Embryonic facial prominence (tissue), 1 donor: ENCODE data around the gene PSD2.

Experiments used
- DNase-seq: peaks from one replicate; pipeline ENCODE4 v3.0.0-alpha.2; 2016; ENCODE audit errors: extremely low spot score

PSD2 gene

DNA sequence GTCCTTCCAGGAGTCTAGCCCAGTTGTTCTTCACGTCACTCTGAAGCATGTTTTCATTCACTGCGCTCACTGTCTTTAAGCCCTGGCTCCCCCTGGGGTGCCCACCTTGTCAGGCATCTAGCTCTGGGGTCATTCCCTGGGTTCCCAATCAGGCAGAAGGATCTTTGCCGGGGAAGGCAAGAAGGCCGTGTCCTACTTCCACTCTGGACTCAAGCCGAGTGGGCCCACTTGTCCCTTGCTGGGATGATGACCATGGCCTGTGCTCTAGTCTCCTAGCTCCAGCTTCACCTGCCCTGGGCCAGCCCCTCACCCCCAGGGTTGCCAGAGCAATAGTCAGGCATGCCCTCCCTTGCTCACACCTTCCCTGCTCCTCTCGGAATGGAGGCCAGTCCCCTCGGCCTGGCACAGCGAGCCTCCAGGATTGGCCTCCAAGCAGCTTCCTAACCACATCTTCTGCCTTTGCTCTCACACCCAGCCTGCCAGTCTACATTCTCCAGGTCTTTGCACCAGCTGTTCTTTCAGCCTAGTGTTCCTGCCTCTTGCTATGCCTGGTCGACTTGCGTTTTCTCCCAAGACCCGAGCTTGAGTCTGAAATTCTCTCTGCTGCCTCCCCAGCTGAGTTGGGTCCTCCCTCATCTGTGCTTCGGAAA lies 32.2 kb upstream of the PSD2 start:
- DNase-seq, result no peak

DNA sequence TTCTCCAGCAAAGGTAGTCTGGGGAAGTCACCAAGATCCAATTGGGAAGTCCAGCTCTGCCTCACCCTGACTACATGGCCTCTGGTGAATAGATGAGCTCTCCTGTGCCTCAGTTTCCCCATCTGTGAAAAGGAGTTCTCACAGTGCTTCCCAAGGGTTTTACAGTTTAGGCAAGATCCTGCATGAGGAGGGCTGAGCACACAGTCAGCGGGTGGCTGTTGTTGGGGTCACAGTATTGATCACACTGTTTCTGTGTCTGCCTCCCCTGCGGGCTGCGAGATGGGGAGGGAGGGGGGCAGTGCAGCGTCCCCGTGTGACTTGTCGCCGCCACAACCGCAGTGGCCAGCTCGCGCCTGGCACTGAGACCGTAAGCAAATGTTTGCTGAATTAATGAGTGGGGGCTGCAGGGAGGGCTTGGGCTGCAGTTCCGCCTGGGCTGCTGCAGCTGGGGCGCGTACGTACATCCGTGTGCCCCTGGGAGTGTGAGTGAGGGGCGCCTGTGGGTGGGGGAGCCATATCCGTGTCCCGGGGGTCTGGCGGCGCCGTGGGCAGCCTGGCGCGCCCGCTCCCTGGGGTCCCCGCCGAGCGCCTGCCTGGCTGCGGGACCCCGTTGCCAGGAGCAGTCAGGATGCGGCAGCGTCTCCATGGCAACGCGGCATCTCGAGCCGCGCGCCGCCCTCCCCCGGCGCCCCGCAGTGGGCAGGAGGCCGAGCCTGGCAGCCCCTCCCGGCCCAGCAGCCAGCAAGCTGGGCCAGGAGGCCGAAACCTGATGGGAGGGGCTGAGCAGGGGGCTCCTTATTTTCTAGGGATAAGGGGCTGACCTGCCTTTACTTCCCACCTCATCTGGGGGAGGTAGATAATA lies 31.4 kb upstream of the PSD2 start:
- DNase-seq, result no peak

DNA sequence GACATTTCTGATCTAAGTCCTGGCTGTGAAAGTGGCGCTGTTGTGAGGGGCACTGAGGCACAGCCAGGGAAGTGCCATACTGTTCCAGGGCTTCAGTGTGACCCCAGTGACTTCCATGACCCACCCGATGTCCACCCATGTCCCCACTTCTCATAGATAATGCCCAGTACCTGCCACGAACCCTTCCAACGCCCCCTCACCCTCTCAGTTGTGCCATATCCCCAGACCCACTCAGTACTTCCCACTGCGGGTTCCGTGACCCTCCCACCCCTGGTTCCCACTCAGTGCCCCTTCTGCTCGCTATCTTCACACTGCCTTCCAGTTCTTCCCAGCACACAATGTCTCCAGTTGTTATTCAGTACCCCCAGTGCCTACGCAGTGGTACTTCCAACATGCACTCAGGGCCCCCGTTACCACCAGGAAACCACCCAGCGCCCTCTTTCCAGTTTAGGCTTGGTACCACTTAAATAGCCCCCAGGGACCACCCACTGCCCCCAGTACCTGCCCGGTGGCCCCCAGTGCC lies 30.7 kb upstream of the PSD2 start:
- DNase-seq, result no peak

DNA sequence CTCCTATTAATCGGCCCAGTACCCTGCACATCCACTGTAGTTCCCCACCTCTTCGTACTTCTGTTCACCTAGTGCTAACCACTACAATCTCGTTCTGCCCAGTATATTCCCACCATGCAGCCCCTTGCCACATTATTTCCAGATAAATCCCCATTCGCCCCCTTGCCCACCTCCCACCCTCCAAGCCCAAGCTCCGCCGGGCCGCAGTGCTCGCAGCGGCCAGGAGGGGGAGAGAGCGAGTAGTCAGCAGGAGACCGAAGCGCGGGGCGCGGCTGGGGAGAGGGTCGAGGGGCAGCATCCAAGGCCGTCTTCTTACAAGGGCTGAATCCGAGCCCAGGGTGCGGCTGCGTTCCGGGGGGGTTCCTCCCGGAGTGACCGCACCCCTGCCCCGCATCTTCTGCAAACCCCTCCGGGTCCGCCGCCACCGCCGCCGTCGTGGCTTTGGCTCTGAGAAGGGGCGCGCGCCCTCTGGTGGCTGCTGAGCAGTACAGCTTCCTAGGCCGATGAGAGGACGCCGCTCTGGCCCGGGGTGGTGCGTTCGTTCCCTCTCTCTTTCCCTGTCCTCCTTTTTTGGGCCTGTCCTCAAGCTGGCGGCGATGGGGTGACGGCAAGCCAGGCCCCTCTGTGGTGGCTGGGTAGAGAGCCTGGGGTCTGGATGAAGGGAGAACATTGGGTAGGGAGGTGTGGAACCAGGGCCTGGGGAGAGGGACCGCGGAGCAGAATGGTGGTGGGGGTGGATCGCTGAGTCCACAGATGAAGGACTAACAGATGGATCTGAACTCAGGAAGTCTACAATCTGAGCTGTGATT lies 30.0 kb upstream of the PSD2 start:
- DNase-seq, result peak; percentile 55

DNA sequence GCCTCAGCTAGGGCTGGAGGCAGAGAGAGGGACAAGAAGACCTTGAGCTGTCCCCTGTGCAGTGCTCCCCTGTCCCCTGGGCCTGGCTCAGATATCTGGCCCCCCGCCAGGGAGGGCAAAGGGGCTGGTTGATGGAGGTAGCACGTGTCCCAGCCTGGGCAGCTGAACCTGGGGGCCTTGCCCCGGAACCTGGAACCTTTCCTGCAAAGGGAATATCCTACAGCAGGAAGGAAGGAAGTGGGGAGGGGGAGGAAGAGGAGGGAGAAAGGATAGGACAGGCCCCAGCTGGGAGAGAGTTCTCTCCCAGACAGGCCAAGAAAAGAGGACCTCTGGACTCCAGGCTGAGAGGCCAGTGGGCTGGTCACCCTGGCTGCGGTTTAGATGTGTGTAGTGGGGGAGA lies 27.6 kb upstream of the PSD2 start:
- no peak for DNase-seq

DNA sequence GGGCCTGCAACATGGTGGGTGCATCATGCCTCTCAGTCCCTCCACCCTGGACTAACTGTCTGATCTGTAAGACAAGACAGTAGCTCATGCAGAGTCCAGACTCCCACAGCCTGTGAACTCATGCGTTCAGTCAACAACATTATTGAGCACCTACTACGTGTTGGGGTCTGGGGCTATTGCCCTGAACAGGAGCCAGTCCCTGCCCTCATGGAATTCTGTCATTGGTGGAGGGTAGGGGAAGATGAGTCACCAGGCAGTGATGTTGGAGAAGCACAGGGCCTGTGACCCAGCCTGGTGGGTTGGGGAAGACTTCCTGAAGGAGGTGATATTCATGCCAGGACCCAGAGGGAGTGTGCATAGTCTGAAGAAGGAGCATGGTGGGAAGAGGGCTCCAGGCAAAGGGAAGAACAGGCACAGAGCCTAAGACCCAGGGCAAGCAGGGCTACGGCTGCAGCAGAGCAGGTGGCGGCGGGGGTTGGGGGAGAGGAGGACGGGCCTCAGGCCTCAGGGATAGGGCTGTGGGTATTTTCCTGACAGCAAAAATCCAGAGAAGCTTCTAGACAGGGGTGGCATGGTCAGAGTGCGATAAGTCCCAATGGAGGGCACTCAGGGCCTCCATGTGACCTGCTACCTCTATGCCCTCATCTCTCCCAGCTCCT lies 26.7 kb upstream of the PSD2 start:
- DNase-seq, result no peak

DNA sequence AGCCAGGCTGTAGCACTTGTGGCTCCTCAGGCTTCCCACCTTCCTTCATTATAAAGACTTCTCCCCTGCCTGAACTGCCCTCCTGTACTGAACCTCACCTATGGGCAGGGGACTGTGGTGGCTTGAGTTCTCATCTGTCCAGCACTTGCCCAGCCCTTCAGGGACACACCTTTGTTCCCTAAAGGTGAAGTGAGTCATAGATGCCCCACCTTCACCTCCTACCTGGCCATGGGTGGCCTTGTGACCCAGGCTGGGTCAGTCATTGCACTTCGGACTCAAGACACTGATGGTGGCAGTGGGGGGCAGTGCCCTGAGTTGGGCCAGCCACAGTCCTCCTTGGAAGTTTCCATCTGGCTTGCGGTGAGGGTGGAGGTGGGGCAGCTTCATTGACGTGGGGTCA lies 26.1 kb upstream of the PSD2 start:
- DNase-seq, result no peak

DNA sequence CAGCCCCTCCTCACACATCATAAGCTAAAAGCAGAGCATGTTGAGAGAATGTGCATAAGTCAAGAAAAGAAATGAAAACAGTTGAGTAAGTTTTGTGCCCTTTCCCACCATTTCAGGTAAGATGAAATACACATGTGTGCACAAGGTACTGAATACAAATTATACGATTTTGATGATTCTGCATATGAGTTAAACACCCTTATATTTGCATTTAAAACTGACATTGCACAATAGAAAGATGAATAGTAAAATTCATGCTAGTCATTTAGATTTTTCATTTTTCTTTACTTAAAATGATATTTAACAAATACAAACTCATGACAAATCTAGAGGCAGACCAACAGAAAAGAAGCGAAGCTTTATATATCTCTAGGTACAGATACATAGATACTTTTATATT lies 24.9 kb upstream of the PSD2 start:
- DNase-seq, result no peak

DNA sequence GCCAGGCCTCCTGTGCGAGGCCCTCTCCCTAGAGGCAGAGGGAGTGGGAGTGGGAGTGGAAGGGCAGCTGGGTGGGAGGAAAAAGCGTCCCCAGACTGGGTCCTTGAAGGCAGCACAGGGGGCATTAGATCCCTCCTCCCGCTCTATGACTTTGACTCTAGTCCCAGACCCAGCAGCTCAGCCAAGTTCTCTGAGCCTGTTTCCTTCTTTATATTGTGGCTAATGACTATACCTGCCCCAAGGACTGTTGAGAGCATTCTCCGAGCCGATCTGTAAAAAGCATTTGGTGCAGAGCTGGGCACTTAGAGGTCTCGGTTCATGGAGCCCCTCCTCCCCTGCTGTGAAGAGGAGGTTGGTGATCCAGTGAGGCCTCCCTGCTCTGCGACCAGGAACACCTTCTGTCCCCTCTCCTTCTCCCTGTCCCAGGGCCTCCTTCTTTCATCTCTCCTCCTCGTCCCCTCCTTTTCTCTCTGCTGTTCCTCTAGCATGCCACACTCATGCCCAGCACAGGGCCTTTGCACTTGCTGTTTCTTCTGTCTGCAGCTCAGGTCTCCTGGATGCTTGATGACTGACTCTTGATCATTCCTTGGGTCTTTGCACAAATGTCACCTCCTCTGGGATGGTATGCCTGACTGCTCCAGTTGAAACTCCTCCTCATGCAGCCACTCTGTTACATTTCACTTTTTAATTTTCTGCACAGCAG lies 23.4 kb upstream of the PSD2 start:
- no peak for DNase-seq

DNA sequence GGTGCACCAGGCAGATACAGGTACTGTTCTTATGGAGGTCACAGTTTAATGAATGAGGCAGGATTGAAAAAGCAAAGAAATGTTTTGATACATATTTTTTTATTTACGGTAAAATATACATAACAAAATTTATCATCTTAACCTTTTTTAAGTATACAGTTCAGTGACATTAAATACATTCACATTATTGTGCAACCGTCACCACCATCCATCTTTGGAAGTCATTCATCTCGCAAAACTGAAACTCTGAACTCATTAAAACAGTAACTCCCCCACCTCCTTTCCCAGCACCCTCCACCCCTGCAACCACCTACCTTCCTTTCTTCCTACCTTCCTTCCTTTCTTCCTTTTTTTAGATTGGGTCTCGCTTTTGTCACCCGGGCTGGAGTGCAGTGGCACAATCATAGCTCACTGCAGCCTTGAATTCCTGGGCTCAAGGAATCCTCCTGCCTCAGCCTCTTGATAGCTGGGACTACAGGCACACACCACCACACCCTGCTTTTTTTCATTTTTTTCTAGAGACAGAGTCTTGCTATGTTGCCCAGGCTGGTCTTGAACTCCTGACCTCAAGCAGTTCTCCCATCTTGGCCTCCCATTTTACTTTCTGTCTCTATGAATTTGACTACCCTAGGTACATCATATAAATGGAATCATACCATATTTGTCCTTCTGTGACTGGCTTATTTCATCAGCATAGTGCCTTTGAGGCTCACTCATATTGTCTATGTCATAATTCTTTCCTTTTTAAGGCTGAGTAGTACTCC lies 22.5 kb upstream of the PSD2 start:
- DNase-seq, result no peak

DNA sequence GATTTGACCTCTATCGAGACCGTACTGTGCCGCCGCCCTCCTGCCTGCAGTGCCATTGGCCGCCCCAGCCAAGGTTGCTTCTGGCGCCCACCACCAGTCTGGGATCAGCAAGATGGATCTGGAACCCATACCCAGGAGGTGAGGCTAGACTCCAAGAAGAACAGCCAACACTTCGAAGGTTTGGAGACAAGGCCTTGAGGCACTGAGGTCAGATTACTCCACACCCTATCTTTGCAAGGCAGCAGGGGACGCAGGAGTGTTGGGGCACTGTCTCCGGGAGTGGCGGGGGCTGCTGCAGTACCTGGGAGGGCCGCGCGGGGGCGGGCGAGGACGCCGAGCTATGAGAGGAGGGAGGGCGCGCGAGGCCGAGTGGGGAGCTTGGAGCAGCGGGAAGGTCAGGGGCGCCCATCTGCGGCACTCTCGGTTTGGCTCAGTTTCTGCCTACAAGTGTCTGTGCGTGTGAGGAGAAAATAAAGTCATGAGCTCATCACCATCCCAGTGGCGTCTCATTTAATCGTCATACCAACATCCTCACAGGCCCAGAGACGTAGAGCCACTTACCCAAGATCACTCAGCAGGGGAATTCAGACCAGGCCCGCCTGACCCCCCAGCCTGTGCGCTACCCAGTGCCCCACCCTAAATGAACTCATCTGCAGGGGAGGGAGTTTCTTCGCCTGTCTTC lies 20.5 kb upstream of the PSD2 start:
- DNase-seq, result no peak

DNA sequence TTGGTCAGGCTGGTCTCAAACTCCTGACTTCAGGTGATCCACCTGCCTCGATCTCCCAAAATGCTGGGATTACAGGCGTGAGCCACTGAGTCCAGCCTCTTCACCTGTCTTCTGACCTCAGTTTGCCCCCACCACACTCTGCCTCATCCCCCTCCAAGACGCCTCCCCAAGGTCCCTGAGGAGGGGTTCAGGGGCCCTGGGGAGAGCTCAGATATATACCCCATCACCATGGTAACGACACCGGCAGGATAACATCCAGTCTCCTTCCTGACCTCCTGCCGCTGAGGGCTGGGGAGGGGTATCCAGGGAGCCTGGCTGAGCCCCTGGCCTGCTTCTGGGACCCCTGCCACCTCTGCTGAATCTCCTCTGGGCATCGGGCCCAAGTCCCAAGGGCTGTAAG lies 19.7 kb upstream of the PSD2 start:
- no peak for DNase-seq

DNA sequence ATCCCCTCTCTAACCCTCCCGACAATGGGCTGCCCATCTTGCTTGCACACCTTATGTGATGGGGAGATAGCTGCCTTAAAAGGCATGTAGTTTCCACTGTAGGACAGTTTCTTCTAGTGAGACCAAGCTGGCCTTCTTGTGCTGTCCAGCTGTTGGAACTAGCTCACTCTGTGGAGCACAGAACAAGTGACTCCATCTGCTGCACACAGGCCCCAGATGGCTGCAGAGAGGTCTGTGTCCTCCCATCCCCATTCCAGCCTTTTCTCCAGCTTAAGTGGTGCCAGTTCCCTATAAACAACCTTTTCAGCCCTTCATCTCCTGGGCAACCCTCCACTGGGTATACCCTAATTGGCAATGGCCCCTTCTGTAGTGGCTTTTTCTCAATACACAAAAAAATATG lies 18.7 kb upstream of the PSD2 start:
- DNase-seq, result no peak

DNA sequence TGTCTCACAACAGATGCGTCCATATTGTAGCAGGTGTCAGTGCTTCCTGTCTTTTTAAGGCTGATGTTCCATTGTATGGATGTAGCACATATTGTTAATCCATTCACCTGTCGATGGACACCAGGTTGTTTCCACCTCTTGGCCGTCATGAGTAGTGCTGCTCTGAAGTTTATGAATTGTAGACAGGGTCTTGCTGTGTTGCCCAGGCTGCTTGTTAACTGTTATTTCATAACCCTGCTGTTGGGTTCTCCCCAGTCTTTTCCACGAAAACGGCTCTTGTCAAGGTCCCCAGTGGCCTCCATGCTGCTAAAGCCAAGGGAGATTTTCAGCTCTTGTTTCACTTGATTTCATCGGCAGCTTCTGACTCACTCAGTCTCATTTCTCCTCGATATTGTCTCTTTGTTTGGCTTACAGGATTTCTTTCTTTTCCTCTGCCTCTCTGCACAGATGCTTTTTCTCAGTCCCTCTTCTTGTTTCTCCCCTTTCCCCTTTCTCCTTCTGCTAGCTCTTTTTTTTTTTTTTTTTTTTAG lies 12.1 kb upstream of the PSD2 start:
- DNase-seq, result no peak

DNA sequence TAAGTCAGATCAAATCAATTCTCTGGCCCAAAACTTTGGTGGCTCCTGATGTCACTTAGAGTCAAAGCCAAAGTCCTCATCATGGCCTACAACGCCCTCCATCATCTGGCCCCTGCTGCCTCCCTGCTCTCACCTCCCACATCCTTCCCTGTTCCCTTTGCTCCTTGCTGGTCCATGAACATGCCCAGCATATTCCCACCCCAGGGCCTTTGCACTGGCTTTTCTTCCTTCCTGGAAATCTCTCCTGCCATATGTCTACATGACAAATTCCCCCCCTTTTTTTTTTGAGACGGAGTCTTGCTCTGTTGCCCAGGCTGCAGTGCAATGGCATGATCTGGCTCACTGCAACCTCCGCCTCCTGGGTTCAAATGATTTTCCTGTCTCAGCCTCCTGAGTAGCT lies 11.1 kb upstream of the PSD2 start:
- DNase-seq, result no peak

DNA sequence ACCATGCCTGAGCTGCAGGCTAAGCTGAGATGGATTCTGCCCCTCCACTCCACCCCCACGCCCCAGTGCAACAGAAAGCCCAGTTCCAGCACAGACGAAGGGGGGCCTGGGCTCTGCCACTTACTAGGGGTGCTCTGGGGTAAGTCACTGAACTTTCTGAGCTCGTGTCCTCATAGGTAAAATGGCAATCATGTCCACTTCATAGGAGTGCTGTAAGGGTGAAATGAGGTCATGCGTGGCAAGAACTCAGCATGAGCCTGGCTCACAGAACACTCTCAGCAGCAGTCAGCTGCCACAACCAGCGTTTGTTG lies 8.4 kb upstream of the PSD2 start:
- DNase-seq, result no peak

DNA sequence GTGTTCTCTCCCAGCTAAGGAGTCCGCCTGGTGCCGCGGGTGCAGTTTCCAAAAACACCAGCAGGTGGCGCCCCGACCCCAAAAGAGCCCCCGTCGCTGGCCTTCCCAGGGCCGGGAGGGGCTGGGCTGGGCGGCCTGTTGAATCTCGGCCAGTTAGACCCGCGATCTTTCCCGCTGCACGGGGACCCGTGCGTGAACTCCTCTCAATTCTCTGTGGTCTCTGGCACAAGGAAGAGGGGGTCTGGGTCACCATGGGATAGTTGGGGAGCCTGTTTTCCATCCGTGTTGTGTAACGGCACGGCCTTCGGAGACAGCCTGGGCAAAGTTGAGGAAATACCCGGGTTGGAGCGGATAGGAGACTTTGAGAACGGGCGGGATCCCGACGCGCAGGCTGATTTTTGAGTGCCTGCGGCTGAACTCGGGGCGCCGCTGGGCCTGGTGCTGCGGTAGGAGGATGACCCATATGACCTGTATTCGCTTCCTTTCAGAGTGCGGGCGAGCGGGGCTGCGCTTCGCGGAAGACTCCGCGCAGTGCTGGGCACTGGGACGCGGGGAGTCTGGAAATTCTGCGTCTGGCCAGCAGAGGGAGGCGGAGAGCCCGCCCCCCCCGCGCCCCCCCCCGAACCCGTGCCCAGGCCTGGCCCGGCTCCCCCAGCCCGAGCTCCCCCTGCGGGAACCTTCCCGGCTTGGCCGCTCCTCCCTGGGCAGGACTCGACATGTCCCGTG lies 7.9 kb upstream of the PSD2 start:
- DNase-seq, result peak; percentile 53

DNA sequence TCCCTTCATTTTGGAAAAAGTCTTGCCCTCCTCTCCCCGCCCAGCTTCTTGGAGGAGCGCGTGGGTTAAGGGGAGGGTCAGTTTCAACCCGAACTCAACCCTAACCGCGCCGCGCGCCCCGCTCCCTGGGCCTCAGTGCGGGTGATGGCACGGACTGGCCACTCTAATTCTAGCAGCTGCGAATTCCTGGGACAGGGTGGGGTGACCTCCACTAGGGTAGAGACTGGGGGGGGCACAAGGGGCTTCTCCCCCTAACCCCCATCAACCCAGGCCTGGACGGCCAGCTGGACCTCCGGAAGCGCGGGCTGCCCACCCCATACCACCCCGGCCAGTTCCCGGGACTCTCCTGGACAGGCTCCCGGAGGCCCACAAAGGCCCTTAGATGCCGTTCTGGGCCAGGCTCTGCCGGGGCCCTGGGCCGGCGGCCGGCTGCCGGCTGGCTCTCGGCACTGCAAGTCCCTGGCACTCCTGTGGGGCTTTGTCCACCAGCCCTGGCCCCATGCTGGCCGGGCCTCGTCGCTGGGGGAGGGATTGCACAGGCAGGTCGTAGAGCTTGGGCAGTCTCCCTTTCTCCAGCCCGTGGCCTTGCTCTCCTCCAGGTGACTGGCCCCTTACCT lies 7.2 kb upstream of the PSD2 start:
- DNase-seq, result no peak
